Smooth muscle cell of the brain vasculature (primary cell): Measurements from ENCODE around the gene CYP8B1.

ENCODE experiments used
- DNase-seq: peaks from one replicate; pipeline ENCODE4 v3.0.0-alpha.2; 2012; ENCODE audit warnings: low read depth, low spot score

Gene CYP8B1, protein sequence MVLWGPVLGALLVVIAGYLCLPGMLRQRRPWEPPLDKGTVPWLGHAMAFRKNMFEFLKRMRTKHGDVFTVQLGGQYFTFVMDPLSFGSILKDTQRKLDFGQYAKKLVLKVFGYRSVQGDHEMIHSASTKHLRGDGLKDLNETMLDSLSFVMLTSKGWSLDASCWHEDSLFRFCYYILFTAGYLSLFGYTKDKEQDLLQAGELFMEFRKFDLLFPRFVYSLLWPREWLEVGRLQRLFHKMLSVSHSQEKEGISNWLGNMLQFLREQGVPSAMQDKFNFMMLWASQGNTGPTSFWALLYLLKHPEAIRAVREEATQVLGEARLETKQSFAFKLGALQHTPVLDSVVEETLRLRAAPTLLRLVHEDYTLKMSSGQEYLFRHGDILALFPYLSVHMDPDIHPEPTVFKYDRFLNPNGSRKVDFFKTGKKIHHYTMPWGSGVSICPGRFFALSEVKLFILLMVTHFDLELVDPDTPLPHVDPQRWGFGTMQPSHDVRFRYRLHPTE

DNA sequence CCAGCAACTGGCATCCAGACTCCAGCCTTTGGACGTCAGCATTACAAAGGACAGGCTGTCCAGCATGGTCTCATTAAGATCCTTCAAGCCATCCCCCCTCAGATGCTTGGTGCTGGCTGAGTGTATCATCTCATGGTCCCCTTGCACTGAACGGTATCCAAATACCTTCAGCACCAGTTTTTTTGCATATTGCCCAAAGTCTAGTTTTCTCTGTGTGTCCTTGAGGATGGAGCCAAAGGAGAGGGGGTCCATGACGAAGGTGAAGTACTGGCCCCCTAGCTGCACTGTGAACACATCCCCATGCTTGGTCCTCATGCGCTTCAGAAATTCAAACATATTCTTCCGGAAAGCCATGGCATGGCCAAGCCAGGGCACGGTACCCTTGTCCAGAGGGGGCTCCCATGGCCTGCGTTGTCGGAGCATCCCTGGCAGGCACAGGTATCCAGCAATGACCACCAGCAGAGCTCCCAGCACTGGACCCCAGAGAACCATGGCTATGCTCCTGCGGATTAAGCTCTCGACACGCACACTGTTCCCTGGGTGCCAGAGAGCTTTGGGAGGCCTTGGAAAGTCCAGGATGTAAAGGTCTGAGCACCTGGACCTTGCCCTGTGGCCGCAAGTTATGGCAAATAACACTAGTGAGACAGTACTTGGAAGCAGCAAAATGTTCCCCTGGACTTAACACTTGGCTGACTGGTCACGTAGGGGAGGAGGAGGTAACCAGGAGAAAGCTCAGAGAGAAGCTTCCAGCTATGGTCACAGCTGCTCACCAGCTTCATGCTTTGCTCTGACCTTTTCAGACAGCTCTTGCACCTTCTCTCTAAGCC is at the start of gene CYP8B1:
CYP8B1 (minus strand) TSS at position 555 of the 827 bp plus-strand sequence; CDS start at position 492, 63 bp downstream.
- no peak for DNase-seq

DNA sequence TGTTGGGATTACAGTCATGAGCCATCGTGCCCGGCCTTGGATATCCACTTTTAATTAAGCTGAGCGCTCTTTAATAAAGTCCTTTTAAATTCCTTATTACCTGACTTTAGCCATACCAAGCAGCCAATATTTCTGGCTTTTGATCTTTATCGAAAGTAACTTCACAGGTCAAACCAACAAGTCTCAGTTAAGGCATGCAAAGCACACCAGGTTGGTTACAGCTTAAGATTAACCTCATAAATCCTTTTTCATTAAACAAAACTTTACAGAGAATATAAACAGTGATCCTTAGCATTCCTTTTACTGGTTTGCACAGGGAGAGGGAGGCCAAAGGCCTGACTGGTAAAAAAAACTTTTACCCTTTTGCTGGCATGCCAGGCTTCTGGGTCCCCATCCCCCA is 47.9 kb upstream of the CYP8B1 start:
- DNase-seq: no peak

DNA sequence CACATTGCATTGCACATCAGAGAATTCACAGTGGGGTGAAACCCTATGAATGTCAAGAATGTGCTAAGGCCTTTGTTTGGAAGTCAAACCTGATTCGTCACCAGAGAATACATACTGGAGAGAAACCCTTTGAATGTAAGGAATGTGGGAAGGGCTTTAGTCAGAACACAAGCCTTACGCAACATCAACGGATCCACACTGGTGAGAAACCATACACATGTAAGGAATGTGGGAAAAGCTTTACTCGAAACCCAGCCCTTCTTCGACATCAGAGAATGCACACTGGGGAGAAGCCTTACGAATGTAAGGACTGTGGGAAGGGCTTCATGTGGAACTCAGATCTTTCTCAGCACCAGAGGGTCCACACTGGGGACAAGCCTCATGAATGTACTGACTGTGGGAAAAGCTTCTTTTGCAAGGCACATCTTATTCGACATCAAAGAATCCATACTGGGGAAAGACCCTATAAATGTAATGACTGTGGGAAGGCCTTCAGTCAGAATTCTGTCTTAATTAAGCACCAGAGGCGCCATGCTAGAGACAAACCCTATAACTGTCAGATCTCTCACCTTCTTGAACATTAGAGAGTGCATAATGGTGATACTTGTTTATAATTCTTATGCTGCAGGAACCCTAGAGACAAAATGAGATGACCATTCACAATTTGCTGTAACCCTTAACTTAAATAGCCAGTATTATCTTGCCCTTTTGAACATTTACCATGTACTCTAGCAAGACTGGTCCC is 39.3 kb upstream of the CYP8B1 start:
- DNase-seq: no peak

DNA sequence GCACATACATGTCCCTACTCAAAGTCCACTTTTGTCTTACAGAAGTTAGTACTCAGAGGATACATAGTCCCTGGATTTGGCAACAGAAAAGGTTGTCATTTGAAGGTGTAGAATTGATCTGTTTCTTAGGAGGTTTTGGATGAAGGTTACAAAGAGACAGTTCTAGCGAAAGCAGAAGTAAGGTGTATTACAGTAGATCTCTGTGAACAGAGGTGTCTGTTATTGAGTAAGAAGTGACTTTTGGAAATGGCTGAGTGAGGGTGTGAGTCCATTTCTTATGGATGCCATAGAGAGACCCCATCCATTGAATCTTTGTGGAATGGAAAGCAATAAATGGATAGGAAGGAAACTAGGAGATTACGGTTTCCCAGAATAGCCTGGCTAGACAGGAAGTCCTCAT is 35.9 kb upstream of the CYP8B1 start:
- DNase-seq: no peak

DNA sequence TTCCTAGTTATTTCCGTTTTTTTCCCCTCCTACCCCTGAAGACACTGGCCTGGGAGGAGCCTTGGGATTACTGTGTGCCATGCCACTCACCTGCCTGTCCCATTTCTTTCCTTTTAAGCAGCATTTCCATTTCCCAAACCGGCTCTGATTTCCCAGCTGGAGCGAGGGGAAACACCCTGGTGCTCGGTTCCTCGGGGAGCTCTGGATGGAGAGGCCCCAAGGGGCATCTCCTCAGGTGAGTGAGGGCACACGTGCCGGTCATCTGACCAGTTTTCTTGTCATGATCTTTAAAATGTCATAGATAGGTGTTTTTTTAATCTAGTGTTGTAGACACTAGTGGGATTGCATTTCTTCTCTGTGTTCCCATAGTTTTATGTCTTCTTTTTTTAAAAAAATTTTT is 33.0 kb upstream of the CYP8B1 start:
- DNase-seq: no peak

DNA sequence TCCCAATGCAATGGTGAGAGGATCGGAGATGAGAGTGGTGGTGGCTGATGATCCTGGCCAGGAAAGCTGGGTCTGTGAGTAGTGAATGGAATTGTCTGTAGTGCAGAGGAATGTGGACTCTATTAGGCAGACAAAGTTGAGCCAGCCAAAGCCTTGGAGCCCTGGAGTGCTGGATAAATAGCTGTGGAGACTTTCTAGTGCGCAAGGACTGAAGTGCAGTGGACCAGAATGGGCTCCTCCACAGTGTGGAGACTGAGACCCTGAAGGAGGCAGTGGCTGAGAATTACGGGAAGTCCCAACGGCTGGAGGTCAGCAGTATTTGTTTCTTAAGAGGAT is 31.1 kb upstream of the CYP8B1 start:
- DNase-seq: no peak

DNA sequence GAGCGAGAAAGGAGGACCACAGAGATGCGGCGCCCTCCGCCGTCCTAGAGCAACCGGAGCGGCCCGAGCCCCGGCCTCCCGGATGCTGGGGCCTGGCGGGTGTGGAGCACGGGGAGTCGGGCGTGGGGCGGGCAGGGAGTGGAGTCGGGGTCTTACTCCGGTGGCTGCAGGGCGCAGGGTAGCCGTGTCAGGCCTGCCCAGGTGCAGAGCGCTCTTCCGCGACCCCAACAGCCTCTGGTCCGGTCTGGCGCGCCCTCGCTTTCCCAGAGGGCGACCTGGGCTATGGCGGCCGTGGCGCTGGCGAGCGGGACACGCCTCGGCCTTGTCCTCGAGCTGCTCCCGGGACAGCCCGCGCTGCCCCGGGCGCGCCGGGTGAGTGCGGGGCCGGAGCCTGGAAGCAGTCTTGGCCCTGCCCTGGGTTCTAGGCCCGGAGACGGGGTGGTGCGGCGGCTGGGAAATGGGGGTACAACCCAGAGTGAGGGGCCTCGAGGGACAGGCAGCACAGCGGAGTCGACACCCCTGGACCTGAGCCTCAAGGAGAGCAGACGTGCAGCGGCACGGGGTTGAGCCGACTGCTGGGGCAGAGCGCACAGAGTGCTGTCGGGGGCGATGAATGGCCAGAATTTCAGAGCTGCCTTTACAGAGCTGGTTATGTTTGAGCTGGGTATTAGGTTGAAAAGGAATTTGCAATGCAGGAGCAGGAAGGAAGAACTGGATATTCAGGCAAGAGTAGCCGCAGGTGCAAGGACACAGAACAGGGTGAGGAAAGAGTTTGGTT is 30.6 kb upstream of the CYP8B1 start, which contains the start of gene ZNF662:
ZNF662 (plus strand) TSS at position 73 of the 778 bp plus-strand sequence. CDS start 1,973 bp downstream, outside the sequence.
- no peak for DNase-seq

DNA sequence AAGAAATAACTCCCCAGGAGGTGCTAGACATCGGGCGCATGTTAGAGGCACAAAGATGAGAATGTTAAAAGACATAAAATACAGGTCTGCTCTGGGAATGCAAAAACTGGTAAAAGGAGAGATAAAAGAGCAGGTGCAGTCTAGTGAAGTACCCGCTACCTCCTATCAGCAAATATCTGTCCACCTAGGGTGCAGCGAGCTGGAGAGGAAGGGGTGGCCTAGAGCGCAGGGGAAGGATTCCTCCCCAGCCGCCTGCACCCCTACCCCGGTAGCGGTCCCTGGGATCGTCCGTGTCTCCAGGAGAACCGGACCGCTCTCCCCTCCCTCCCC is 30.0 kb upstream of the CYP8B1 start:
- DNase-seq: no peak

DNA sequence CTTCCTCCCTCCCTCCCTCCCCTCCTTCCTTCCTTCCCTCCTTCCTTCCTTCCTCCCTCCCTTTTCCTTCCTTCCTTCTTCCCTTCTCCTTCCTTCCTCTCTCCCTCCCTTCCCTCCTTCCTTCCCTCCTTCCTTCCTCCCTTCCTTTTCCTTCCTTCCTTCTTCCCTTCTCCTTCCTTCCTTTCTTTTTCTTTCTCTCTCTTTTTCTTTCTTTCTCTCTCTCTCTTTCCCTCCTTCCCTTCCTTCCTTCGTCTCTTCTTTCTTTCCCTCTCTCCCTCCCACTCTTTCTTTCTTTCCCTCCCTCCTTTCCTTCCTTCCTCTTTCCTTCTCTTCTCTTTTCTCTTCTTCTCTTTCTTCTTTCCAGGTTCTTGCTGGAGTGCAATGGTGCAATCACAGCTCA is 28.4 kb upstream of the CYP8B1 start:
- DNase-seq: no peak

DNA sequence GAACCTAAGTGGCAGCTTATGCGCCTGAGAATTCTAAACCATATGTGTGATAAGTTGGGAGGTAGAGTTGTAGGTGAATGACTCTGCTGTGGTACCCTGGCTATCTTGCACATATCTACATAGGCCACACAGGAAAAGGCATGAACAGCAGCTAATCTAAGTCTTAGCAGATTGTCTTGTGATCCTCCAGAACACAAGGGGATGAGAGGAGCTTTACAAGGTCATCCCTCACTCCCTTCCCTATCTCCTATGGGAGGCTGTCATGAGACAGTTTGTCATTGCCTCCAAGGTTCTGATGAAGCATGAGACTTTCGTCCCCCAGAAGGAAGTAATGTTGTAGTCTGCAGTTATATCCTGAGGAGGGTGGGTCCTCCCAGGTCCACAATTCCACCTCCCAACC is 26.6 kb upstream of the CYP8B1 start:
- DNase-seq: no peak

DNA sequence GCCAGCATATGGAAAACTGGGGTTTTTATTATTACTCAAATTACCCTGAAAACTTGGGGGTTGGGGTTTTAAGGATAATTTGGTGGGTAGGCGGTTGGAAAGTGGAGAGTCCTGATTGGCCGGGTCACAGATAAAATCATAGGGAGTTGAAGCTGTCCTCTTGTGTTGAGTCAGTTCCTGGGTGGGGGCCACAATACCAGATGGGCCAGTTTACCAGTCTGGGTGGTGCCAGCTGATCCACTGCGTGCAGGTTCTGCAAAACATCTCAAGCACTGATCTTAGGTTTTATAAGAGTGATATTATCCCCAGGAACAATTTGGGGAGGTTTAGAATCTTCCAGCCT is 25.4 kb upstream of the CYP8B1 start:
- DNase-seq: no peak

DNA sequence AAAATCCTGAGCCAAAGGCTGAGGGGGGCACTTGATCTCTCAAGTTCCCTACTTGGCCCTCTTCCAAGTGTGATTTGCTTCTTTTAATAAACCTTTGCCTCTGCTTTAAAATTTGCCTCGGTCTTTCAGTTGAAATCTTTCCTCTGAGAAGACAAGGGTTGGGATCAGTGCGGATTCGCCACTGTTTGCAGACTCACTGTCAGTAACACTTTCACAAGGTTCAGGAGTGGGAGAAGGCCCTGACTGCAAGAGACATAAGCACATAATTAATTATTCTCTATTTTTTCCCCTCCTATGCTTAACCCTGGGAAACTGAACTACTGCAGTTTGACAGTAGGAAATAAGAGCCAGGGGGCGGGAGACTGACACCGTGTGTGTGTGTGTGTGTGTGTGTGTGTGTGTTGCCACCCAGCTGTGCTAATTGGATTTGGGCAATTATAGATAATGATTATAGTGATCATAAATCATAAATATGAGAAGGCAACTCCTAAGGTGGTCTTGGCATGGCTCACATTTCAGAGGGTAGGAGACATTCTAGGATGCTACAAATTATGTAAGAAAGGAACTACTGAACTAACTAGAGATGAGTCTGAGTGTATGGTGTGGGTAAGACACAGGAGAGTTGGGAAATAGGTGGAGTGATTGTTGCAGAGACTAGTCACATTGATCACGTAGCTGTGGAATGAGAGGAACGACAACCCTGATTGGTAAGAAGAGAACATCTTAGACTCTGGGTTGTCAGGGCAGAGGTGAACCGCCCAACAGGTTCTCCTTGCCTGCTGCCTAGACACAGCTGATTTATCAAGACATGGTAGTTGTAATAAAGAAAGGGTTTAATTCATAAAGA is 24.8 kb upstream of the CYP8B1 start:
- DNase-seq: no peak

DNA sequence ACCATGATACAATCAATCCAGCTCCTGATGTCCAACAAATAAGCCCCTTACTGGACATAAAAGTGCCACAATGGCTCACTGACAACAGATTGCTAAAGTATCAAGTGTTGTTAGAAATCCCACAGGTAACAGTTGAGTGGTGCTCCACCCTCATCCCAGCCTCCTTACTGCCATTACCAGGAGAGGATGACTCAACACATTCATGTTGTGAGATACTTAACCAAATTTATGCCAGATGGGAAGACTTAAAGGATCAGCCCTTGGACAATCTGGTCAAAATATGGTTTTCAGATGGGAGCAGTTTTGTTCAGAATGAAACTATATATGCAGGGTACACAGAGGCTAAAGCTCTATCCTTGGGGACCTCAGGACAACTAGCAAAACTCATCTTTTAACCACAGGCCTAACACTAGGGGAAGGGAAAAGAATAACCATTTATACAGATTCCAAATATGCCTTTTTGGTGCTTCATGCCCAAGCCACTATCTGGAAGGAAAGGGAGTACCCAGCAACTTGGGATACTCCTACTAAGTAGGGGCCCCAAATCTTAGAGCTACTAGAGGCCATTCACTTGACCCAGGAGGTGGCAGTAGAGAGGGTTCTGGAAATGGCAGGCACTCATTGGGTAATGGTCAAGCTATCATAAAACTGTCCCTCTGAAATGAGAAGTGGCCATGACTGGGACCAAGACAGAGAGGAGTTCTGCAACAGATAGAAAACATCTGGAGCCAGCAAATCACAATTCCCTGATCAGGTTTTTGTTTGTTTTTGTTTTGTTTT is 23.4 kb upstream of the CYP8B1 start:
- no peak for DNase-seq

DNA sequence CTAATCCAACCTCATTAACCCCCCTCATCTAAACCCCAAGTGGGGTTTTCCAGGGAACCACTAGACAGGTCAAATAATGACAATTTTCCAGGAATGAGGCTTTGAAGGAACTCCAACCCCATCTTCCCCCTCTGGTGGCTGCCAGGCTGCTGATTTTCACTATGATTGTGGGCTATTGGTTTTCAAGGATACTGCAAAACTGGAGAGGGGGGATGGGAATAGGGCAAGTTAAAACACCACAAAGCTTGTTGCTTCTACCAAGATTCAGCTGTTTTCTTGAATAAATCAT is 19.8 kb upstream of the CYP8B1 start:
- DNase-seq: no peak

DNA sequence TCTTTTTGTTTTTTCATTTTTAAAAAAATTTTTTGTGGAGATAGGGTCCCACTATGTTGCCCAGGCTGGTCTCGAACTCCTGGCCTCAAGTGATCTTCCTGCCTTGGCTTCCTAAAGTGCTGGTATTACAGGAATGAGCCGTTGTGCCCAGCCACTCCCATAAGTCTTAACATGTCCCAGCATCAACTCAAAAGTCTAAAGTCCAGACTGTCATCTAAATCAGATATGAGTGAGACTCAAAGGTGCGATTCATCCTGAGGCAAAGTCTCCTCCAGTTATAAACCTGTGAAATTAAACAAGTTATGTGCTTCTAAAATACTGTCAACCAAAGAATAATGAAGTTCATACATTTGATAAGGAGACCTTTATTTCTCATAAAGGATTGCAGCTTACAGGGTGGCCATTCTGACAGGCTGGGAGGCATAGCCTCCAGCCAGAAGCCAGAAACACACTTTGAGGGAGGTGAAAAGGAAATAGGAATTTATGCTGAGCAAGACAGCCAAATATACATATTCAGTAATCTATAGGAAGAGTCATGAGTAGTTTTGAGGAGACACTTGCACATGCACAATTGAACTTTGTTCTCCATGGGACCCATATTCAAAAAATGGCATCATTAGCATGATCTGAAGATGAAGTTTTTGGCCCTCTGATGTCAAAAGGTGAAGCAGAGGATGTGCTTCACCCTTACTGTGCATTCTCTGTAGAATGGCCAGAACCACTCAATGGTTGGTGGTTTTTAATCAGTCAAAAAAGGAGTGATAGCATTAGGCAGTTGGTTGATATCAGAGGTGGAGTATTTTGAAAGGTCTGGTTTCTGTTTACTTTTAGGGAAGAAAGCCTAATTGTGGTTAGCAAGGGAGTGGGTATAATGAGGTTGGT is 19.3 kb upstream of the CYP8B1 start:
- DNase-seq: no peak

DNA sequence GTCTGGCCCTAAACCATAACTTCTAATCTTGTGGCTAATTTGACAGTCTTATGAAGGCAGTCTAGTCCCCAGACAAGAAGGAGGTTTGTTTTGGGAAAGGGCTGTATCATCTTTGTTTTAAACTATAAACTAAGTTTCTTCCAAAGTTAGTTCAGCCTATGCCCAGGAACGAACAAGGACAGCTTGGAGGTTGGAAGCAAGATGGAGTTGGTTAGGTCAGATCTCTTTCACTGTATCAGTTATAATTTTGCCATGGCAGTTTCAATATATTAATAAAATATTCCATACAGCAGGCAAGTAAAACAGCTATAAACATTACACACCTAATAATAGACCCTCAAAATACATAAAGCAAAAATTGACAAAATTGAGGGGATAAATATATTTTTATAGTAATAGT is 17.1 kb upstream of the CYP8B1 start:
- DNase-seq: no peak

DNA sequence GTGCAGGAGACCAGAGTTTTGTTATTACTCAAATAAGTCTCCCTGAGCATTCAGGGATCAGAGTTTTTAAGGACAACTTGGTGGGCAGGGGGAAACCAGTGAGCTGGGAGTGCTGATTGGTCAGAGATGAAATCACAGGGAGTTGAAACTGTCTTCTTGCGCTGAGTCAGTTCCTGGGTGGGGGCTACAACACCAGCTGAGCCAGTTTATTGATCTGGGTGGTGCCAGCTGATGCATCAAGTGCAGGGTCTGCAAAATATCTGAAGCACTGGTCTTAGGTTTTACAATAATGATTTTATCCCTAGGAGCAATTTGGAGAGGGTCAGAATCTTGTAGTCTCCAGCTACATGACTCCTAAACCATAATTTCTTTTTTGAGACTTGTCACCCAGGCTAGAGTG is 16.5 kb upstream of the CYP8B1 start:
- no peak for DNase-seq

DNA sequence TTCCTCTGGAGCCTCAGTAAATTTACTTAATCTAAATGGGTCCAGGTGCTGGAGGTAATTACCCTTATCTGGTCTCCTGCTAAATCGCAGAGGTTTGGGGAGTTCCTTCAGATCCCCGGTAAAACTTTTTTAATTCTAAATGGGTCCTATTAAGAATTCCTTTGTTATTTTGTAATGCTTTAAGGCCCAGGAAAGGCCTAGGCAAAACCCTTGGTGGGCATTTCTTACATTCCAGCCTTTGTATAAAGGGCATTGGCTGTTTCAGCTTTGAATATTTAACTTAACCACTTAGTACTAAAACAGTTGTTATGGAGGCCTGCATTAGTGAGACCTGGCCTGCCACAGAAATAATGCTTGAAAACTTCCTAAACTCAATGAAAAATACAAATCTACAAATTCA is 15.4 kb upstream of the CYP8B1 start:
- DNase-seq: no peak

DNA sequence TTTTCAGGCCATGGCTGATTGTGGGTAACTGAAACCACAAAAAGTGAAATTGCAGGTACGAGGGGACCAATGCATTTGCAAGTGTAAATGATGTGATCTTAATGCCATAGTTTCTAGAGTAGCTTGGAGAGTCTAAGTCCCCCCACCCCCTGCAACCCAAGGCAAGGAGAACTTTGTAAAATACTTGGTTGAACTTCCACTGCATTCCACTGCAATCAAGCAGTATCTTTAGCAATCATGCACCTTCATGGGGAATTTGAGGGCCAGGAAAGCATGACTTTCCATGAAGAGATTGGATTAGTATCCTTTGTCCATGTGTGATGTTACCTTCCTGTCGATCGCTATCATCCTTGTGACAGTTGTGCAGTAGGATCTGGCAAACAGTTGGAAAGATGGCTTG is 11.4 kb upstream of the CYP8B1 start:
- no peak for DNase-seq
